Breast epithelium (tissue), 4 donors: ENCODE data around the gene SPIN1. TPM values are rescaled to one million over a fixed set of nuclear protein-coding genes. Genes with fewer than 3 reads are reported as not detected.
A peak's percentile ranks its signal among the peaks of the same experiment; 100 is the strongest.
"Not testable (repeated sequence)": the region's sequence is repeated elsewhere in the genome, so short reads cannot be mapped to it uniquely, and the experiment has no call there.

ENCODE experiments used
- DNase-seq, 2 donors: peaks; one replicate each; pipeline ENCODE4 v3.0.0-alpha.2; 2019; ENCODE audit warnings: low spot score in 2 of 2
- H3K27ac ChIP-seq, 2 donors: fragments of 200-600 bp; sonication (generic) in 1 of 2; one replicate each; pipeline ENCODE4 v1.5.1; 2016 to 2019; ENCODE audit warnings: mild to moderate bottlenecking in 1 of 2
- H3K27me3 ChIP-seq, 2 donors: fragments of 200-600 bp; sonication (generic) in 1 of 2; one replicate each; pipeline versions ENCODE4 v1.5.1 to v1.6.0; 2017 to 2019; ENCODE audit warnings: control low read depth in 1 of 2, mild to moderate bottlenecking in 1 of 2
- H3K36me3 ChIP-seq: fragments of 200-600 bp; one replicate; pipeline ENCODE4 v1.5.1; 2019
- H3K4me1 ChIP-seq, 2 donors: fragments of 200-600 bp; sonication (generic); one replicate each; pipeline ENCODE4 v1.5.1; 2016 to 2019; ENCODE audit warnings: control low read depth in 1 of 2
- H3K4me3 ChIP-seq, 3 donors: fragments of 200-600 bp; sonication (generic); 1 replicate in 2 of 3; 2 replicates in 1 of 3; pipeline ENCODE4 v1.5.1; 2016 to 2019; ENCODE audit warnings: mild to moderate bottlenecking in 3 of 3, moderate library complexity in 2 of 3
- H3K9me3 ChIP-seq, 2 donors: fragments of 200-600 bp; sonication (generic) in 1 of 2; one replicate each; pipeline ENCODE4 v1.5.1; 2016 to 2019; ENCODE audit warnings: control low read depth in 1 of 2
- POLR2A ChIP-seq: fragments of 450-650 bp; IDR thresholded peaks from one replicate; pipeline ENCODE4 v1.6.1; 2016; ENCODE audit warnings: antibody characterized with exemption, mild to moderate bottlenecking, moderate library complexity
- POLR2AphosphoS5 ChIP-seq, 3 donors: sonication (generic); formaldehyde crosslinking; IDR thresholded peaks; one replicate each; pipeline ENCODE4 v1.6.1; 2017; ENCODE audit warnings: antibody characterized with exemption in 3 of 3
- intact Hi-C: fragments of 100-400 bp; cut with DNase I; formaldehyde crosslinking; loops from one replicate; pipeline ENCODE4 v1.15.1; 2023; ENCODE audit warnings: low total_unique reads
- total RNA-seq, 3 donors: library from RNA; depleted of rRNA; stranded (reverse); fragments of >200 nt; gene quantifications; one replicate each; pipeline ENCODE4 v1.1.0, GENCODE V29; 2016
- TF ChIP-seq, protein P1 (sequence below), 3 donors: fragments of 450-650 bp; IDR thresholded peaks; one replicate each; pipeline ENCODE4 v1.5.1; 2016 to 2017; ENCODE audit warnings: antibody characterized with exemption in 3 of 3, mild to moderate bottlenecking in 3 of 3, moderate library complexity in 3 of 3

The SPIN1 gene
- total RNA-seq = 100 to 1,000 TPM in 2 of 3 donors, 10 to 100 TPM in 1; 71.8 to 125 (median 103) TPM

DNA sequence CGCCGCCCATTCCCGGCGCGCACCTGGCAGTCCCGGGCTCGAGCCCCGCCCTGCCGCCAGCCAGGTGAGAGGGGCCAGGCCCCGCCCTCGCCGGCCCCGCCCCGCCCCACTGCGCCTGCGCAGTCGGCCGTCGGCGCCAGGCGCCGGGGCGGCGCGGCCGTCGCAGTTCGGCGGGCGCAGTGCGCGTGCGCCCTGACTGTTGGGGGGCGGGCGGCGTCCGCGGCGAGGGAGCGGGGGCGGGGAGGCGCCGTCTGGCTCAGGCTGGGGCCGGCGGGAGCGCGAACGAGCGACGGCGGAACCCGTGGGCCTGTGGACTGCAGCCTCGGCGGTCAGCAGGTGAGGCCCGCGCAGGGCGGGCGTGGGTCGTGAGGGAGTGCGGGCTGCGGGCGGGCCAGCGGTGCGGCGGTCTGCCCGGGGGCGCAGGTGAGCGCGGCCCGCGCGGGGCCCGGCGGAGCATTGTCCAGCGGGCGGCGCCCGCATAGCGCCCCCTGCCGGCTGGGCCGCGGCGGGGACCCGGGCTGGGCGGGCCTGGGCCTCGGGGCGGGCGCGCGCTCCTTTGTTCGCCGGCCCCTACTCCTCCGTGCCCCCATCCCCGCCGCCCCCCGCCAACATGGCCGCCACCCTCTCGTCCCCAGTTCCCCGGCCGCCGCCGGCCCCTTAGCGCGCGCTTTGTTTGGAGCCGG, at the start of gene SPIN1:
Gene SPIN1, plus strand, starts transcription at position 242 of the 683 bp plus-strand sequence. CDS start 38,096 bp downstream, outside the sequence.
- H3K27ac ChIP-seq = peak within 1 kb of the TSS; percentile 97 to 99
- H3K4me3 ChIP-seq = peak within 1 kb of the TSS; percentile 69 to 95 (median 91)
- no peaks in the 10 kb centered on the region for H3K4me1 ChIP-seq
- H3K36me3 ChIP-seq = no peaks in the 10 kb centered on the region
- no peak for TF ChIP-seq POLR2A
- TF ChIP-seq, protein P1, sequence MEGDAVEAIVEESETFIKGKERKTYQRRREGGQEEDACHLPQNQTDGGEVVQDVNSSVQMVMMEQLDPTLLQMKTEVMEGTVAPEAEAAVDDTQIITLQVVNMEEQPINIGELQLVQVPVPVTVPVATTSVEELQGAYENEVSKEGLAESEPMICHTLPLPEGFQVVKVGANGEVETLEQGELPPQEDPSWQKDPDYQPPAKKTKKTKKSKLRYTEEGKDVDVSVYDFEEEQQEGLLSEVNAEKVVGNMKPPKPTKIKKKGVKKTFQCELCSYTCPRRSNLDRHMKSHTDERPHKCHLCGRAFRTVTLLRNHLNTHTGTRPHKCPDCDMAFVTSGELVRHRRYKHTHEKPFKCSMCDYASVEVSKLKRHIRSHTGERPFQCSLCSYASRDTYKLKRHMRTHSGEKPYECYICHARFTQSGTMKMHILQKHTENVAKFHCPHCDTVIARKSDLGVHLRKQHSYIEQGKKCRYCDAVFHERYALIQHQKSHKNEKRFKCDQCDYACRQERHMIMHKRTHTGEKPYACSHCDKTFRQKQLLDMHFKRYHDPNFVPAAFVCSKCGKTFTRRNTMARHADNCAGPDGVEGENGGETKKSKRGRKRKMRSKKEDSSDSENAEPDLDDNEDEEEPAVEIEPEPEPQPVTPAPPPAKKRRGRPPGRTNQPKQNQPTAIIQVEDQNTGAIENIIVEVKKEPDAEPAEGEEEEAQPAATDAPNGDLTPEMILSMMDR (IDR thresholded peaks at IDR 0.05) = peak in 1 of 3 donors; percentile 84
- TF ChIP-seq POLR2AphosphoS5 (IDR thresholded peaks at IDR 0.05) = peak in 2 of 3 donors; percentile 7 to 17
- no peaks in the 10 kb centered on the region for H3K9me3 ChIP-seq
- peak; percentile 73 for DNase-seq
- intact Hi-C loops = no loop called here
- no peaks in the 10 kb centered on the region for H3K27me3 ChIP-seq

GRCh38 chr9:88339317-88339716, 48.9 kb upstream of the SPIN1 start:
- Histone ChIP-seq H3K9me3 (no peaks in the 10 kb centered on the region), H3K4me1 (no peaks in the 10 kb centered on the region), H3K36me3 (no peaks in the 10 kb centered on the region), H3K4me3 (no peak overlapping the region), H3K27me3 (no peaks in the 10 kb centered on the region), H3K27ac (no peak overlapping the region)
- no peak for DNase-seq
- no peak for TF ChIP-seq POLR2A
- no peak for TF ChIP-seq POLR2AphosphoS5 (IDR thresholded peaks at IDR 0.05)
- TF ChIP-seq, protein P1 (IDR thresholded peaks at IDR 0.05) = no peak
- intact Hi-C loops = loop anchor here (5.0 kb wide), 1 partner anchor 347 kb away; no protein-coding TSS in a partner anchor

DNA sequence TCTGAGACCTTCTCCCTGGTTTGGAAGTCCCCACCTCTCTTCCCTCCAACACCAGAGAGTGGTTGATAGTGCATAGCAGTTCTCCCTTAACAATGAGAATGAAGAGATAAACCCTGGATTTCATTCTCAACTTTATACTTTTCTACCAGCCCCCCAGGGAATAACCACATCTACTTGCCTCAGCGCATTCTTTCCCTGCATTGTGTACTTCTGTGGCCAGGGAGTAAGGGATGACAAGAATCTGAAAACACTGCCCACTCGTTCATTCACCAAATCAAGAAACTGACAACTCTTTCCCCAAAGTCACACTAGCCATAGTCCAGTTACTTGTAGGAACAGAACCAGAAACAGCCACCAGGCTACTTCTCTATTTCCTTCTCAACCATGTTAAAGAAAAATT, 46.0 kb upstream of the SPIN1 start:
- H3K36me3 ChIP-seq = no peaks in the 10 kb centered on the region
- TF ChIP-seq POLR2A = no peak
- TF ChIP-seq, protein P1 (IDR thresholded peaks at IDR 0.05) = no peak
- TF ChIP-seq POLR2AphosphoS5 (IDR thresholded peaks at IDR 0.05) = no peak
- no peak overlapping the region for H3K27ac ChIP-seq
- no peak overlapping the region for H3K4me3 ChIP-seq
- no peaks in the 10 kb centered on the region for H3K27me3 ChIP-seq
- H3K4me1 ChIP-seq = no peaks in the 10 kb centered on the region
- intact Hi-C loops = no loop called here
- H3K9me3 ChIP-seq = no peaks in the 10 kb centered on the region
- DNase-seq = no peak

DNA sequence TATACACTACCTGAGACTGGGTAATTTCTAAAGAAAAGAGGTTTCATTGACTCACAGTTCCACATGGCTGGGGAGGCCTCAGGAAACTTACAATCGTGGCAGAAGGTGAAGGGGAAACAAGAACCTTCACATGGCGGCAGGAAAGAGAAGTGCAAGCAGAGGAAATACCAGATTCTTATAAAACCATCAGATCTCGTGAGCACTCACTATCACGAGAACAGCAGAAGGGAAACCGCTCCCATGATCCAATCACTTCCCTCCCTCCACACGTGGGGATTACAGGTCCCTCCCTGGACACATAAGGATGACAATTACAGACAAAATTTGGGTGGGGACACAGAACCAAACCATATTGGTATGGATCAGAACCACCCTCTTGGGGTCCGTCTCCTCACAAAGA, 44.2 kb upstream of the SPIN1 start:
- no peak for DNase-seq
- TF ChIP-seq POLR2AphosphoS5 (IDR thresholded peaks at IDR 0.05) = no peak
- TF ChIP-seq POLR2A = no peak
- TF ChIP-seq, protein P1 (IDR thresholded peaks at IDR 0.05) = no peak
- H3K4me1 ChIP-seq = no peaks in the 10 kb centered on the region
- H3K27me3 ChIP-seq = no peaks in the 10 kb centered on the region
- no peak overlapping the region for H3K4me3 ChIP-seq
- no peaks in the 10 kb centered on the region for H3K9me3 ChIP-seq
- no peaks in the 10 kb centered on the region for H3K36me3 ChIP-seq
- intact Hi-C loops = no loop called here
- no peak overlapping the region for H3K27ac ChIP-seq

GRCh38 chr9:88350354-88350753, 37.9 kb upstream of the SPIN1 start:
- H3K9me3 ChIP-seq = peaks cover 13 to 17% of the 10 kb centered on the region in 2 donors
- H3K27ac ChIP-seq, intact Hi-C loops, H3K4me1 ChIP-seq, H3K36me3 ChIP-seq, H3K27me3 ChIP-seq, DNase-seq, H3K4me3 ChIP-seq: not testable (repeated sequence)
